Testis (tissue), 2 donors: Measurements from ENCODE around the gene TERT.

Experiments used
- POLR2A ChIP-seq: fragments of 450-650 bp; IDR thresholded peaks from one replicate; pipeline ENCODE4 v1.6.1; 2017; ENCODE audit warnings: antibody characterized with exemption, mild to moderate bottlenecking, moderate library complexity
- TF ChIP-seq, protein P1 (sequence below), 3 experiments: fragments of 450-650 bp in 2 of 3; fragments of 200-600 bp in 1 of 3; sonication (generic) in 1 of 3; IDR thresholded peaks; one replicate each; pipeline ENCODE4 v1.5.1; 2016 to 2019; ENCODE audit warnings: antibody characterized with exemption in 3 of 3, mild to moderate bottlenecking in 2 of 3, moderate library complexity in 1 of 3

DNA sequence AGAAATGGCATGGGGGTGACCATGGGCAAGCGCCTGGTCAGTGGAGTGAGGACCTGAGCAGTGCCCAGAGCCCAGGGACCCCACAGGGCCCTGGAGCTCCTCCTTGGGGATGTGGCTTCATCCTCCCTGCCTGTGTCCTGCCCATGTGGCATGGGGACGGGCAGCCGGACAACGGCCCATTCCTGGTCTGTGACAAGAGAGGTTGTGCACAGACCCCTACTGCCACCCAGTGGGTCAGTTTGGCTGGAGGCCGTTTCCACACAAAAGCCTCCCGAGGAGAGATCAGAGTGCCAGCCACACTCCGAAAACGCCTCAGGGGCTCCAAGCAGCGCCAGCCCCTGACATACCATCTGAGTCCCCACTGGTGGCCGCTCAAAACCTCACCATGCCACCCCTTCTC lies 49.9 kb downstream of the TERT start:
- TF ChIP-seq, protein P1, sequence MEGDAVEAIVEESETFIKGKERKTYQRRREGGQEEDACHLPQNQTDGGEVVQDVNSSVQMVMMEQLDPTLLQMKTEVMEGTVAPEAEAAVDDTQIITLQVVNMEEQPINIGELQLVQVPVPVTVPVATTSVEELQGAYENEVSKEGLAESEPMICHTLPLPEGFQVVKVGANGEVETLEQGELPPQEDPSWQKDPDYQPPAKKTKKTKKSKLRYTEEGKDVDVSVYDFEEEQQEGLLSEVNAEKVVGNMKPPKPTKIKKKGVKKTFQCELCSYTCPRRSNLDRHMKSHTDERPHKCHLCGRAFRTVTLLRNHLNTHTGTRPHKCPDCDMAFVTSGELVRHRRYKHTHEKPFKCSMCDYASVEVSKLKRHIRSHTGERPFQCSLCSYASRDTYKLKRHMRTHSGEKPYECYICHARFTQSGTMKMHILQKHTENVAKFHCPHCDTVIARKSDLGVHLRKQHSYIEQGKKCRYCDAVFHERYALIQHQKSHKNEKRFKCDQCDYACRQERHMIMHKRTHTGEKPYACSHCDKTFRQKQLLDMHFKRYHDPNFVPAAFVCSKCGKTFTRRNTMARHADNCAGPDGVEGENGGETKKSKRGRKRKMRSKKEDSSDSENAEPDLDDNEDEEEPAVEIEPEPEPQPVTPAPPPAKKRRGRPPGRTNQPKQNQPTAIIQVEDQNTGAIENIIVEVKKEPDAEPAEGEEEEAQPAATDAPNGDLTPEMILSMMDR (IDR thresholded peaks at IDR 0.05): no peak
- no peak for TF ChIP-seq POLR2A
